Skeletal muscle cell (primary cell): ENCODE data around the gene CAPN5.
"Not testable (repeated sequence)": the region's sequence is repeated elsewhere in the genome, so short reads cannot be mapped to it uniquely, and the experiment has no call there.

Source experiments
- DNase-seq: peaks from one replicate; pipeline ENCODE4 v3.0.0-alpha.2; 2010; ENCODE audit warnings: low read depth
- H3K4me3 ChIP-seq: 2 replicates; pipeline ENCODE4 v1.5.1; 2011; ENCODE audit warnings: low read depth, mild to moderate bottlenecking, control low read depth, low read length, moderate library complexity

CAPN5 gene

GRCh38 chr11:77040401-77040777 is 26.4 kb upstream of the CAPN5 start:
- DNase-seq: no peak
- H3K4me3 ChIP-seq: no peak overlapping the region

GRCh38 chr11:77040889-77041288 is 25.9 kb upstream of the CAPN5 start:
- no peak for DNase-seq
- H3K4me3 ChIP-seq: no peak overlapping the region

DNA sequence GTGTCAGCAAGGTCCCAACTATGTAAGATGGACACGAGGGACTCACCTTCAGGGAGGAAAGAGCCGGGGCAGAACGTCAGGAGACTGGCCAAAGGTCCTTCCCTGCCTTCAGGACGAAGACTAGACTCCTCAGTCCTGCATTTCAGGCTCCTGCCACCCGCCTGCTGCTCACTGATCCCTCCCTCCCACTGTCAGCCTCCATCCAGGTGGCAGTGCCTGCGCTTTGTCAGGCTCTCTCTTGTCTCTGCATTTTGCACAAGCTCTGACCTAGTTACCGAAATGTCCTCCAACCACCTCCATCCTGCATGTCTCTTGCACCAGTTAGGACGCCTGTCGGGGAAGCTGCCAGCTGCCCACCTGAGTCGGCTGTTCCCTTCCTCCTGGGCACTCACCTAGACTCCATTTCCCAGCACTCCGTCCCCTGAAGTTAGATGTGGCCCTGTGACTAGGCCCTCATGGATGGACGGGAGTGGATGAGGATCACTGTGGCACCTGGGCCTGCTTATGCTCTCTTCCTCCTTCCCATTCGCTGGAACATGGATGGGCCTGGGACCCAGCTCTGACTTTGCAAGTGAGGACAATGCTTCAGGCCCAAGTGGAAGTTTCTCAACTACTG is 24.6 kb upstream of the CAPN5 start:
- no peak for DNase-seq
- H3K4me3 ChIP-seq: no peak overlapping the region

- no peak overlapping the region for H3K4me3 ChIP-seq
- no peak for DNase-seq
Measured at GRCh38 chr11:77044356-77044755, 22.4 kb upstream of the CAPN5 start.

GRCh38 chr11:77044886-77045285 is 21.9 kb upstream of the CAPN5 start:
- no peak for DNase-seq
- no peak overlapping the region for H3K4me3 ChIP-seq

DNA sequence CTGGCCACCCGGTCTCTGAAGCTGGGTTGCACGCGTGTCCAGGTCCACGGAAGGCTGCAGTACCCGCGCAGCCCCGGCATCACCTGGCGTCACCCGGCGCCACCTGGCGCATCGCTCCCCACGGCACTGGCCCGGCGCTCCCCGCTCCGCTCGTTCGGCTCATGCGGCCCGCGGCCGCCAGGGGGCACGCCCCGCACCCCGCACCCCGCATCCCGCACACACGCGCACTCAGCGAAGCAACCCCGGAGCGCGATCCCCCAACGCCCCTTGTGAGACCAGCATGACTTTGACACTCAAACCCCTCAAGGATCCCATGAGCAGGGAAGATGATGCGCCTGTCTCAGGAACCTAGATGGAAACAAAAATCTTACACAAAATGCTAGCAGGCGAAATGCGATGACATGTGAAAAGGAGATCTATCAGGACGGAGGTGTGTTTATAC is 20.7 kb upstream of the CAPN5 start:
- no peak for DNase-seq
- peak overlapping the region; percentile 15 for H3K4me3 ChIP-seq

DNA sequence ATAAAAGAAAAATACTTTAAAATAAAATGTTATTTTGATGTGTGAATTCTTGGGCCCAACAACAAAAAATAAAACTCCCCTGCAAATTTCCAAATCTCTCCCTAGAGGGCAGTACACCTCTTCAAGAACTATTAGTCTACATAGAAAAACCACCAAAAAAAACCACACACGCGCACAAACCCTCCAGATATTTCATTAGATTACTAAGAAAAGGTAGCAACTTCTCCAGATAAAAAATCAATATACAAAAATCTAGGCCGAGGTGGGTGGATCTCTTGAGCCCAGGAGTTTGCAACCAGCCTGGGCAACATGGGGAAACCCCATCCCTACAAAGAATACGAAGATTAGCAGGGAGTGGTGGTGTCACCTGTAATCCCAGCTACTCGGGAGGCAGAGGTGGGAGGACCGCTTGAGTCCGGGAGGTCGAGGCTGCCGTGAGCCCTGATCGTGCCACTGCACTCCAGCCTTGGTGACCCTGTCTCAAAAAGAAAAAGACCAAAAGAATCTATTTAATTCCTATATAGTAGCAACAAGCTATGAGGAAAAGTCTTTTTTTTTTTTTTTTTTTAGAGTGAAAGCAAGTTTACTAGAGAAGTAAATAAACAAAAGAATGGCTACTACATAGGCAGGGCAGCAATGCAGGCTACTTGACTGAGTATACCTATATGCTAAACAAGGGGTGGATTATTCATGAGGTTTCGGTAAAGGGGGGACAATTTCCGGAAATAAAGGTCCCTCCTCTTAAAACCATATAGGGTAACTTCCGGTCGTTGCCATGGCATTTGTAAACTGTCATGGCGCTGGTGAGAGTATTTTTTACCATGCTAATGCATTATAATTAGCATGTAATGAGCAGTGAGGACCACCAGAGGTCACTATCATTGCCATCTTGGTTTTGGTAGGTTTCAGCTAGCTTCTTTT is 19.5 kb upstream of the CAPN5 start:
- H3K4me3 ChIP-seq: peak overlapping the region; percentile 42
- DNase-seq: peak; percentile 60

DNA sequence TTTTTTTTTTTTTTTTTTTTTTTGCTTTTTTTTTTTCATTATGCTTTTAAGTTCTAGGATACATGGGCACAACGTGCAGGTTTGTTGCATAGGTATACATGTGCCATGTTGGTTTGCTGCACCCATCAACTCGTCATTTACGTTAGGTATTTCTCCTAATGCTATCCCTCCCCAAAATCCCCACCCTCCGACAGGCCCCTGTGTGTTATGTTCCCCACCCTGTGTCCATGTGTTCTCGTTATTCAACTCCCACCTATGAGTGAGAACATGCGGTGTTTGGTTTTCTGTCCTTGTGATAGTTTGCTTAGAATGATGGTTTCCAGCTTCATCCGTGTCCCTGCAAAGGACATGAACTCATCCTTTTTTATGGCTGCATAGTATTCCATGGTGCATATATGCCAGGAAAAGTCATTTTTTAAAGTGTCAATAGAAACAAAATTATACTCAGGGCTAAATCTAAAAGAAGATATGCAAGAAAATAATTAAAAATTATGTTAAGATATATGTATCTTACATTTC is 18.8 kb upstream of the CAPN5 start:
- DNase-seq, H3K4me3 ChIP-seq: not testable (repeated sequence)

GRCh38 chr11:77049026-77049425 is 17.7 kb upstream of the CAPN5 start:
- H3K4me3 ChIP-seq: no peak overlapping the region
- DNase-seq: no peak

GRCh38 chr11:77051511-77051910 is 15.3 kb upstream of the CAPN5 start:
- DNase-seq: no peak
- no peak overlapping the region for H3K4me3 ChIP-seq

GRCh38 chr11:77052518-77052917 is 14.3 kb upstream of the CAPN5 start:
- DNase-seq: no peak
- H3K4me3 ChIP-seq: no peak overlapping the region

DNA sequence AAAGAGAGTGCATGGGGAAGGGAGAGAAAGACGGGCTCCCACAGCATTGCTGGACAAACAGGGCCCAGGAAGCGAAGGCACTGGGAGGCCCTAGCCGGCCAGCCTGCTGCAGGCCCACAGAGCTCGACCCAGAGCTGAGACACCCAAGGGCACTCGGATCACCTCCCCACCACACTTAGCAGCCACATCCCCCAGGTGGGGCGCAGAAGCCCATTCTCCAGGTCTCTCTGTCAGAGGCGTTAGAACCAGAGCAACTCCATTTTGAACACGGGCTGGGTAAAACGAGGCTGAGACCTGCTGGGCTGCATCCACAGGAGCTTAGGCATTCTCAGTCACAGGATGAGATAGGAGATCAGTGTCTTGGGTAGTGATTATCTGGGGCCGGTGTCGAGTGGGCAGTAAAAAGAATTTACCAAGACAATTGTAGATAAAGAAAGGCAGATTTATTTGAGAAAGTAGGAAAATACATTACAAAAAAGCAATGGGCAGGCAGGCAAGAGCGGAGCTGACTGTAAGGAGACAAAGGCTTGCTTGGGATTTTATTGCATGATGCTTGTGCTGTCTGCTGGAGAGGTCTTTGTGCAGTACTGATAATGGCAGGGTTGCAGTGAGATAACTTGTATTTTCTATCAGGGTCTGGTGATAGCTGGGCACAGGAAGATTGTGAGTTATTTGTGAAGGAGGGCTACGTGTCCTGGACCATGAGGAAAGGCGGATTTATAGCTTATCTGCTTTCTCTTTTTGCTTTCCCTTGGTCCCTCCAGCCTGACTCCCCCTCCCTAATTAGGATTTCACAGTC is 13.4 kb upstream of the CAPN5 start:
- H3K4me3 ChIP-seq: no peak overlapping the region

GRCh38 chr11:77054084-77054483 is 12.7 kb upstream of the CAPN5 start:
- H3K4me3 ChIP-seq: no peak overlapping the region
- no peak for DNase-seq

More for the DNA sequence above, 13.4 kb upstream of the CAPN5 start:
- DNase-seq: no peak

- H3K4me3 ChIP-seq: no peak overlapping the region
- DNase-seq: no peak
Measured at GRCh38 chr11:77055101-77055561, 11.6 kb upstream of the CAPN5 start.

DNA sequence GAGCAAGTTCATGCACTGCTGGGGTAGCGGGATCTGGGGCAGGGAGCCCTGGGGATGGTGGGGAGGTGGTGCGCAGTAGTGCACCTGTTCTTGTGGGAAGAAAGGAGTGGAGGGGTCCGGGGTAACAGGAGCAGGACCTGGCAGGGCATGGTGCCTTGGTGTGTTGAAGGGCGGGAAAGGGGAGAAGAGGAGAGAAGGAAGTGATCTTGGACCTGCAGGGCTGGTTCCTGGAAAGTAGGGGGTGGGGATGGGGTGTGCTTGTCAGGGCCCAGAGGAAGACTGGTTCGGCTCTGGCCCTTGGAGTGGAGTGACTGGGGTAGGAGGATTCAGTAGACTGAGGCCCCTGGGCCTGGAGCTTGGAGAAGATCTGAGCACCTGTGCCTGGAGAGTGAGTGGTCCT is 10.9 kb upstream of the CAPN5 start:
- no peak for DNase-seq
- no peak overlapping the region for H3K4me3 ChIP-seq

DNA sequence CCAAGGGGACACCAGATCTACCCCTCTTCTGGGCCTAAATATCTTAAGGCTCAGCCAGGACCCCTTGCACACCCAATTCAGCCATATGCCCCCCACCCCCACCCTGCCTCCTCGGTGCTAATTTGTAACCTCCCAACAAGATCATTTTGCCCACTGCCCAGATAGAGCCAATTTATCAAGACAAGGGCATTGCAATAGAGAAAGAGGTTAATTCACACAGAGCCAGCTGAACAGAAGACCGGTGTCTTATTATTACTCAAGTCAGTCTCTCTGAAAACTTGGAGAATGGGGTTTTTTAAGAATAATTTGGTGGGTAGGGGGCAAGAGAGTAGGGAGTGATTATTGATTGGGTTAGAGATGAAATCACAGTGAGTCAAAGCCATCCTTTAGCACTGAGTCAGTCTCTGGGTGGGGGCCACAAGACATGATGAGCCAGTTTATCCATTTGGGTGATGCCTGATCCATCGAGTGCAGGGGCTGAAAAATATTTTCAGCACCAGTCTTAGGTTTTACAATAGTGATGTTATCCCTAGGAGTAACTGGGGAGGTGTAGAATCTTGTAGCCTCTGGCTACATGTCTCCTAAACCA is 9.9 kb upstream of the CAPN5 start:
- no peak overlapping the region for H3K4me3 ChIP-seq

GRCh38 chr11:77057938-77058474 is 8.8 kb upstream of the CAPN5 start:
- no peak for DNase-seq
- no peak overlapping the region for H3K4me3 ChIP-seq

More for the DNA sequence above, 9.9 kb upstream of the CAPN5 start:
- no peak for DNase-seq

GRCh38 chr11:77058900-77059299 is 7.9 kb upstream of the CAPN5 start:
- H3K4me3 ChIP-seq: no peak overlapping the region
- no peak for DNase-seq

DNA sequence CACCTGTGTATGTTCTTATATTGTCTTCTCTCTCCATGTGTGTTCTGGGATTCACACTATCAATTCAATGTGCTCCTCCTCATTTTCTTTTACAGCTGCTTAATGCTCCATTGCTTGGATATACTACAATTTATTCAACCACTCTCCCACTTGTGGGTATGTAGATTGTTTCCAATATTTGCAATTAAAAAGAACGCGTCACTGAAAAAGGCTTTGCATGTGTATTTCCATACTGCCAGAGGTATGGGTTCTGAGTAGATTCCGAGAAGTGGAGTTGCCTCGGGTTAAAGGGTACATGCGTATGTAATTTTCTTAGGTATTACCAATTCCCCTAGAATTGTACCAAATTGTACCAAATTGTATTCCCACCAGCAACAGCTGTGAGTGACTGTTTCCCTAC is 7.0 kb upstream of the CAPN5 start:
- DNase-seq: no peak
- H3K4me3 ChIP-seq: no peak overlapping the region
